Ishikawa (cell line): ENCODE measurements around the gene FGFR3.

Experiments
- CREB1 ChIP-seq: IDR thresholded peaks from 2 replicates; pipeline ENCODE4 v1.6.1; 2012; ENCODE audit warnings: low read depth
- EGR1 ChIP-seq: IDR thresholded peaks from 2 replicates; pipeline ENCODE4 v1.6.1; 2012
- EP300 ChIP-seq: IDR thresholded peaks from 2 replicates; pipeline ENCODE4 v1.6.1; 2012; ENCODE audit warnings: borderline replicate concordance
- MAX ChIP-seq: IDR thresholded peaks from 2 replicates; pipeline ENCODE4 v1.6.1; 2012
- NFIC ChIP-seq: IDR thresholded peaks from 2 replicates; pipeline ENCODE4 v1.6.1; 2012
- RAD21 ChIP-seq: IDR thresholded peaks from 2 replicates; pipeline ENCODE4 v1.6.1; 2012; ENCODE audit warnings: low read depth
- REST ChIP-seq: IDR thresholded peaks from 2 replicates; pipeline ENCODE4 v1.6.1; 2012; ENCODE audit warnings: low read depth, mild to moderate bottlenecking
- TAF1 ChIP-seq: IDR thresholded peaks from 2 replicates; pipeline ENCODE4 v1.6.1; 2012; ENCODE audit warnings: low read depth, mild to moderate bottlenecking
- YY1 ChIP-seq: IDR thresholded peaks from 2 replicates; pipeline ENCODE4 v1.6.1; 2012; ENCODE audit warnings: low read depth

GRCh38 chr4:1822568-1823544 lies 29.8 kb downstream of the FGFR3 start:
- no peak for TF ChIP-seq NFIC
- no peak for TF ChIP-seq TAF1
- no peak for TF ChIP-seq REST
- no peak for TF ChIP-seq EP300
- no peak for TF ChIP-seq CREB1
- TF ChIP-seq YY1, result no peak
- TF ChIP-seq MAX, result no peak
- no peak for TF ChIP-seq EGR1
- TF ChIP-seq RAD21, result no peak
